ENCODE data around the gene USH1C.

Gene USH1C

DNA sequence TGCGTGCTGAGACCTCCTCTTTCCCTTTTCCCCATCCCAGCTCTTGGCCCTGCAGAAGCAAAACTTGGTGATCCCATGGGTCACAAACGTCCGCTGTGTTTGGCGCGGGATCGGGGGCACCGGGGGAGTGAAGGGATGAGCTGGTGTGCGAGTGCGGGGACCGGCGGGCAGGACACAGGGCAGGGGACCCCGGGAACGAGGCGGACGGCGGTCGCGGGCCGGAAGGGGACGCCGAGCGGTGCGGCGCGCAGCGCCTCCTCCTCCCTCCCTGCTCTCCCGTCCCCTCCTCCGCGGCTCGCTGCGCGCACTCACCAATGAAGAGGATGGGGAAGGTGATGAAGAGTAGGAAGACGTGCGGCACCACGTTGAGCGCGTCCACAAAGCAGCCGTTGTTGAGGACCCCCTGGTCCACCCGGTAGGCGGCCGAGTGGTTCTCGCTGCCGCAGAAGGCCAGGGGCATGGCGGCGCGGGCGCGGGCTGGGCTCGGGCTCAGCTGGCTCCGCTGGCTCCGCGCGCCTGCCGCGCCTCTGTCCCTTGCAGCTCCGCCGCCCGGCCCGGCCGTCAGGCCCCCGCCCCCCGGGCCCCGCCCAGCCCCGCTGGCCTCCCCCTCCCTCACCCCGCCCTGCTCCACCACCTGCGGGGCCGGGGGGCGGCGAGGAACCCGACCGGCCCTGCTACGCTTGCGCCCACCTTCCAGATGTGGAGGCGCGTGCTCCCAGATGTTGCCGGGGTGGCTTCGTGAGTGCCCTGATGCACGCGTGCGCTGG, 67.7 kb downstream of the USH1C start, which contains the start of gene ABCC8:
Gene ABCC8, minus strand, starts transcription at position 529 of the 767 bp plus-strand sequence. Its CDS starts 69 bp downstream, at position 460.
- Histone ChIP-seq H3K36me3 (ENCODE audit: insufficient read depth, low read length) (no peaks in the 10 kb centered on the region), H3K27ac (ENCODE audit: low read depth, low read length) (no peak within 1 kb of the TSS), H3K27me3 (ENCODE audit: control insufficient read depth in 1 of 2, insufficient read depth in 2 of 2, low read length in 2 of 2) (peaks cover 21 to 32% of the 10 kb centered on the region in 2 donors), H3K9me3 (ENCODE audit: low read length) (no peaks in the 10 kb centered on the region), H3K9ac (ENCODE audit: low read length) (no peak within 1 kb of the TSS), H3K4me3 (ENCODE audit: low read depth in 1 of 2, low read length in 2 of 2) (no peak within 1 kb of the TSS), H3K4me1 (ENCODE audit: insufficient read depth, low read length) (no peaks in the 10 kb centered on the region)

DNA sequence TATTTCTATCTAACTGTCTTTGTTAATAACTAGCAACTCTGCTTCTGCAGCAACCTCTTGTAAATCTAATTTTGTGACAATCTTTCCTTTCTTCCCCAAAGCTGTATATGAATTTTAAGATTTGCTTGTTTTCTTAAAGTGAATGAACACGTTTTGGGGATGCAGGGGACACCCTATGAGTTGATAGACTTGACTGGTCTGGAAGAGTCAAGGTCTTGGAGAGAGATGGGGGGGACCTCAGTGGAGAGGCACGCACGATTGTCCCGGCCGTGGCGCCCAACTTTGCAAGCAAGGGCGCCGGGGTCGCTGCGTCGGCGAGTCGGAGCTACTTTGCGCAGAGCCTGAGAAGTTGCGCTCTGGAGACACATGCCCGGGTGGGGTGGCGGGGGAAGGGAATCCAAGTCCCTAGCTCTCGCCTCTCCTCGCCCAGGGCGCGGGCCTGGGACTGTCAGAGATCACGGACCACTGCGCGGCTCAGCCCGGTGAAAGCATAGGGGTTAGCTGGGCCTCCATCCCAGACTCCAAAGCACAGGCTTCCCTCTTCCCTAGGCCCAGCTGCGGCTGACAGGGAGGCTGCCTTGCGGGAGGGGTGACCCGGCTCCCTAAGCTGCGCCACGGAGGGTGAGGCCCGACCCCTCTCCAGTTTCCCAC, 68.4 kb downstream of the USH1C start:
- H3K27me3 ChIP-seq (ENCODE audit: control insufficient read depth in 1 of 2, insufficient read depth in 2 of 2, low read length in 2 of 2): peaks cover 21 to 32% of the 10 kb centered on the region in 2 donors
- H3K36me3 ChIP-seq (ENCODE audit: insufficient read depth, low read length): no peaks in the 10 kb centered on the region
- no peak overlapping the region for H3K9ac ChIP-seq (ENCODE audit: low read length)
- H3K27ac ChIP-seq (ENCODE audit: low read depth, low read length): no peak overlapping the region
- H3K9me3 ChIP-seq (ENCODE audit: low read length): no peaks in the 10 kb centered on the region
- no peak overlapping the region for H3K4me3 ChIP-seq (ENCODE audit: low read depth in 1 of 2, low read length in 2 of 2)
- no peaks in the 10 kb centered on the region for H3K4me1 ChIP-seq (ENCODE audit: insufficient read depth, low read length)

DNA sequence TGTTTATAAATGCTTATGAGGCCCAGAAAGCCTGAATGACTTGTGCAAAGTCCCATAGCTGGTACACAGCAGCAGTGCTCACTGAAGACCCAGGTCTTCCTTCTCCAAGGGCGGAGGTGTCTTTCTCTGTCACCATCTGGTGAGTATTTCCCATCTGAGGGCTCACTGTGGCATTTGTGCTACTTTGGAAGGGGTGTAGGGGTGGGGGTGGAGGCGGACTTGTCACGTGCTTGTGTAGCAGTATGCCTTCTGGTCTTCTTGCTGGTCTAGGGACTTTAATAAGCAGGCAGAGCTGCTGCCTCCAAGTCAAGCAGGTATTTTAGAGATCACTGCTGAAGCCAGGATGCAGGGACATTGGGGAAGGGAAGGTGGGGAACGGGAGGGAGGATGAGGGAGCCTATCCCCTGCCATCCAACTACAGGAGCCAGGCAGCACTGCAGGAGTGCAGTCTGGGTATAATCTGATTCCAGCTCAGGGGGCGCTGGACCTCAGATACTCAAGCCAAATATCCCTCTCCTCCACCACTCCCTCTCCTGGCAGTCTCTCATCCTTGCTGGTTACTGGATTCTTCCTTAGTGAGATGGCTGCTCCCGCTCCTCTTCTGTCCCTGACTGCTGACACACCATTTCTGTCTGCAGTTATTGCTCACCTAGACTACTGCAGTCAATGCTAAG, 71.0 kb downstream of the USH1C start:
- no peak overlapping the region for H3K4me3 ChIP-seq (ENCODE audit: low read depth in 1 of 2, low read length in 2 of 2)
- H3K27me3 ChIP-seq (ENCODE audit: control insufficient read depth in 1 of 2, insufficient read depth in 2 of 2, low read length in 2 of 2): peaks cover 17 to 31% of the 10 kb centered on the region in 2 donors
- no peaks in the 10 kb centered on the region for H3K36me3 ChIP-seq (ENCODE audit: insufficient read depth, low read length)
- H3K4me1 ChIP-seq (ENCODE audit: insufficient read depth, low read length): no peaks in the 10 kb centered on the region
- H3K9ac ChIP-seq (ENCODE audit: low read length): no peak overlapping the region
- H3K27ac ChIP-seq (ENCODE audit: low read depth, low read length): no peak overlapping the region
- no peaks in the 10 kb centered on the region for H3K9me3 ChIP-seq (ENCODE audit: low read length)

DNA sequence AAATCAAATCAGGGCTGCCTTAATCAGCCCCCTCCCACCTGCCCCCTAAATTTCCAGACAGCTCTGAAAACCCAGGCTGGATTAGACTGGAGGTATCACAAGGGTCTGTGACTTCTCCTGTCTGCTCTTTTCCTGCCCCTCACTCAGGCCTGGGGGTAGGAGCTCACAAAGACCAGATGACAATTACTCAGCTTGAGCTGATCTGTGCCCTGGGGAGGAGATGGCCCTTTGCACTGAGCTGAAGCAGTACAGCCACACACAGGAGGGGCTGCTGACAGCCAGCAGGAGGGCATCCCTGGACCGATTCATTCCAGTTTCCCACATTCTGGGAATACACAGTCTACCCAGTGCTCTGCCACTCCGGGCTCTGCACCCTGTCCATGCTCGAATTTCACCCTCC, 71.7 kb downstream of the USH1C start:
- Histone ChIP-seq H3K27me3 (ENCODE audit: control insufficient read depth in 1 of 2, insufficient read depth in 2 of 2, low read length in 2 of 2) (peaks cover 11 to 23% of the 10 kb centered on the region in 2 donors), H3K4me1 (ENCODE audit: insufficient read depth, low read length) (no peaks in the 10 kb centered on the region), H3K4me3 (ENCODE audit: low read depth in 1 of 2, low read length in 2 of 2) (no peak overlapping the region), H3K9ac (ENCODE audit: low read length) (no peak overlapping the region), H3K9me3 (ENCODE audit: low read length) (no peaks in the 10 kb centered on the region), H3K27ac (ENCODE audit: low read depth, low read length) (no peak overlapping the region), H3K36me3 (ENCODE audit: insufficient read depth, low read length) (no peaks in the 10 kb centered on the region)

DNA sequence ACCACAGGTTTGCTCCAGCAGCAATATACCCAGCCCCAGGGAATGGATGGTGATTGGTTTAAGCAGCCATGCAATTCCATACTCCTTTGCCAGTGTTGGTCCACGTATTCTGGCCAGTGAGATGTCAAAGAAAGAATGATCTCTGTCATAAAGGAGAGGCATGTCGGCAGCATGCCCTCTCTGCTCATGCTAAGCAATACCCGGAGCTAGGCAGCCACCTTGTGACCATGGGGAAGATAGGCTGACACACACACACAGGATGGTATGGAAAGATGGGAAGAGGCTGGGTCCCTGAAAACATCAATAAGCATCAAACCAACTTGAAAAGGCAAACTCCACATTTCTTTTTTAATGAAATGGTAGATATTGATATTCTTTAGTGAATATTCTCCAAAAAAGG, 72.7 kb downstream of the USH1C start:
- Histone ChIP-seq H3K4me3 (ENCODE audit: low read depth in 1 of 2, low read length in 2 of 2) (no peak overlapping the region), H3K9me3 (ENCODE audit: low read length) (no peaks in the 10 kb centered on the region), H3K9ac (ENCODE audit: low read length) (no peak overlapping the region), H3K4me1 (ENCODE audit: insufficient read depth, low read length) (no peaks in the 10 kb centered on the region), H3K27ac (ENCODE audit: low read depth, low read length) (no peak overlapping the region), H3K27me3 (ENCODE audit: control insufficient read depth in 1 of 2, insufficient read depth in 2 of 2, low read length in 2 of 2) (peaks cover 11 to 20% of the 10 kb centered on the region in 2 donors), H3K36me3 (ENCODE audit: insufficient read depth, low read length) (no peaks in the 10 kb centered on the region)

DNA sequence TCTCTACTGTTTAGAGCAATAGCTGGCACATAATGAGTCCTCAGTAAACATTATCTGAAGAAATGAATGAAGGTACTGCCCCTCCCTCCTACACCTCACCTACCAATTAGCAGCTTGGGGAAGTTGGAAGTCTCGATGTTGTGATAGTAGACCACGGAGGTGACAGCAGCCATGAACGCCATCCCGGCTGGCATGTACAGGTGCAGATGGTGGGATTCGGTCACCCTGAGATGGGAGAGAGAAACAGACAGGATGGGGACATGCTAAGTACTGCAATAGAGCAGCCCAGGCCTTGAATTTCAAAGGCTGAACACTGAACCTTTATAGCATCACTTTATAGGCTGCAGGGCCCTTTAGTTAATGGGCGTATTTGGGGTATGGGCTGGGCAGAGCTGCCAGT, 74.2 kb downstream of the USH1C start:
- Histone ChIP-seq H3K4me3 (ENCODE audit: low read depth in 1 of 2, low read length in 2 of 2) (no peak overlapping the region), H3K4me1 (ENCODE audit: insufficient read depth, low read length) (no peaks in the 10 kb centered on the region), H3K9ac (ENCODE audit: low read length) (no peak overlapping the region), H3K27ac (ENCODE audit: low read depth, low read length) (no peak overlapping the region), H3K9me3 (ENCODE audit: low read length) (no peaks in the 10 kb centered on the region), H3K36me3 (ENCODE audit: insufficient read depth, low read length) (no peaks in the 10 kb centered on the region), H3K27me3 (ENCODE audit: control insufficient read depth in 1 of 2, insufficient read depth in 2 of 2, low read length in 2 of 2) (peaks cover 5 to 7% of the 10 kb centered on the region in 2 donors)

DNA sequence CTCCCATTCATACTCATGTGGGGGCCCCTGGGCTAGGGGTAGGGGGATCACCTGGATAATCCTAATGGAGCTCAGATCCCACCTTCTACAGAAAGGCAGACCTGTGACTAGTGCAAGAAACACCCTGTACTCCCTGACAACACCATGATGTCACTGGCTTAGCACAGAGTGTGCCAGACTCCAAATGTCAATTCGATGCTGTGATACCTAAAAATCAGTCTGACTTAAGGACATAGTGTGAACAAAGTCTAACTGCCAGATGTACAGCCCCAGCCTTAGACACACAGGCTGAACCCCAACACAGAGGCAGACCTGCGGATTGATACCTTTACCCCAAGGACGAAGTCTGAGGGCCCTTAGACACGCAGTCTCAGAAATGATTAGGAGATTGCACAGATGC, 76.1 kb downstream of the USH1C start:
- no peak overlapping the region for H3K27ac ChIP-seq (ENCODE audit: low read depth, low read length)
- H3K4me3 ChIP-seq (ENCODE audit: low read depth in 1 of 2, low read length in 2 of 2): no peak overlapping the region
- no peak overlapping the region for H3K9ac ChIP-seq (ENCODE audit: low read length)

DNA sequence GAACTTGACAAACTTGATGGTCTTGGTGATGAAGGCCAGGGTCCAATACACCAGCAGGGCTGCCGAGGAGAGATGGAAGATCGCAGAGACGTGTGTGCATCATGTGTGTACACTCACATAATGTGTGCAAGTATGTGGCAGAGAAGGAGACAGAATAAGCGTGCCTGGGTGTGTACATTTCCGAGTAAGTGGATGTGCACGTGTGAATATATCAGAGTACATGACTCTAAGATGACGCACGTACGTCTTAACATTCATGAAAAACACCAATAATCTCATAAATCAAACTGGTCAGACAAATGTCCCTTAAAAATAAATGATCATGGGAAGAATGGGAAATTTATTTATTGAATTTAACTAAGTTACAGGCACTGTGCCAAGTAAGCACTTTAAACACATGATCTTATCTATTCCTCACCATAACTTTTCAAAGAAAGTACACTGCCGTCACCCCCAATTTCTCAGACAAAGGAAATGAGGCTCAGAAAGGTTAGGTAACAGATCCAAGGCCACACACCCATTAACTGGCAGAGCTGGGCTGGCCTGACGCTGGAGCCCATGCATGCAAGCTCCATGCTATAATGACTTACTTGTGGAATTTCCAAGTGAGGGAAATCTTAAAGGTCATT, 80.6 kb downstream of the USH1C start:
- Histone ChIP-seq H3K36me3 (ENCODE audit: insufficient read depth, low read length) (no peaks in the 10 kb centered on the region), H3K27ac (ENCODE audit: low read depth, low read length) (no peak overlapping the region), H3K27me3 (ENCODE audit: control insufficient read depth in 1 of 2, insufficient read depth in 2 of 2, low read length in 2 of 2) (no peaks in the 10 kb centered on the region), H3K9me3 (ENCODE audit: low read length) (no peaks in the 10 kb centered on the region), H3K4me3 (ENCODE audit: low read depth in 1 of 2, low read length in 2 of 2) (no peak overlapping the region), H3K4me1 (ENCODE audit: insufficient read depth, low read length) (no peaks in the 10 kb centered on the region), H3K9ac (ENCODE audit: low read length) (no peak overlapping the region)

More for the DNA sequence above, 76.1 kb downstream of the USH1C start:
- H3K27me3 ChIP-seq (ENCODE audit: control insufficient read depth in 1 of 2, insufficient read depth in 2 of 2, low read length in 2 of 2): peaks cover 0 to 2% of the 10 kb centered on the region in 2 donors
- H3K4me1 ChIP-seq (ENCODE audit: insufficient read depth, low read length): no peaks in the 10 kb centered on the region
- no peaks in the 10 kb centered on the region for H3K36me3 ChIP-seq (ENCODE audit: insufficient read depth, low read length)
- no peaks in the 10 kb centered on the region for H3K9me3 ChIP-seq (ENCODE audit: low read length)

DNA sequence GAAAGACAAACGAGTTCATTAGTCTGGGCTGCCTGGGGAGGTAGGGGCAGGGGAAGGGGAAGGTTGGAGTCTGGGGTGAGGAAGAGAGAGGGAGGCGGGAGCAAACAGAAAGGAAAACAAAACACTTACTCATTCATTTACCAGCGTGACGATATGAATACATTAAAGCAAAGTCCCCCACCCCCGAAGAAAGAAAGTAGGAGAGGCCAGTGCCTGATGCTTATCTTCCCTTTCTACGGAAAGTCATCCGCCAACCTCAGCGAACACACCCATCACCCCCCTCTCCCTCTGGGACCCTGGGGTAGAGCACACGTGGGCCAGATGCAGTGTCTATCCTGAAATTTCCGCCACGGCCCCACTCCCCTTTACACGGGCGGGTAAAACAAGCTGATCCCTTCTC, 81.3 kb downstream of the USH1C start:
- Histone ChIP-seq H3K36me3 (ENCODE audit: insufficient read depth, low read length) (no peaks in the 10 kb centered on the region), H3K4me3 (ENCODE audit: low read depth in 1 of 2, low read length in 2 of 2) (no peak overlapping the region), H3K9me3 (ENCODE audit: low read length) (no peaks in the 10 kb centered on the region), H3K4me1 (ENCODE audit: insufficient read depth, low read length) (no peaks in the 10 kb centered on the region), H3K27ac (ENCODE audit: low read depth, low read length) (no peak overlapping the region), H3K9ac (ENCODE audit: low read length) (no peak overlapping the region), H3K27me3 (ENCODE audit: control insufficient read depth in 1 of 2, insufficient read depth in 2 of 2, low read length in 2 of 2) (no peaks in the 10 kb centered on the region)

DNA sequence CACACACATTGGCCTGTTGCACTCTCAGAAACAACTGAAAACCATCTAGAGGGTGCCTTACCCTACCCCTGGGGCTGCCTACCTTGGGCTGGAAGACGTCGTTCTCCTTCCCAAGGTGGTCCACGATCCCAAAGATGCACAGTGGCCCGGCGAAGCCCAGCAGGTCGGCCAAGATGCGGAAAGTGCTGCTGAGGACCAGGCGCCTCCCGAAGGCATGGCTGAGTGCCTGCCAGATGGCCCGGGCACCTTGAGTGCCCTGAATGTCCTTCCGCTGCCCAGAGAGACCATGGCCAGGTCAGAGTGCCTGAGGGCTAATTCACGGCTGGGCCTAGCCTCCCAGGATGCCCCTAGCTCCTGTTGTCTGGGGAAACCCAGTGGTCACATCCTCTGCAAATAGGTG, 83.8 kb downstream of the USH1C start:
- no peaks in the 10 kb centered on the region for H3K36me3 ChIP-seq (ENCODE audit: insufficient read depth, low read length)
- H3K27ac ChIP-seq (ENCODE audit: low read depth, low read length): no peak overlapping the region
- no peaks in the 10 kb centered on the region for H3K4me1 ChIP-seq (ENCODE audit: insufficient read depth, low read length)
- H3K4me3 ChIP-seq (ENCODE audit: low read depth in 1 of 2, low read length in 2 of 2): no peak overlapping the region
- H3K27me3 ChIP-seq (ENCODE audit: control insufficient read depth in 1 of 2, insufficient read depth in 2 of 2, low read length in 2 of 2): no peaks in the 10 kb centered on the region
- H3K9me3 ChIP-seq (ENCODE audit: low read length): no peaks in the 10 kb centered on the region
- H3K9ac ChIP-seq (ENCODE audit: low read length): no peak overlapping the region

DNA sequence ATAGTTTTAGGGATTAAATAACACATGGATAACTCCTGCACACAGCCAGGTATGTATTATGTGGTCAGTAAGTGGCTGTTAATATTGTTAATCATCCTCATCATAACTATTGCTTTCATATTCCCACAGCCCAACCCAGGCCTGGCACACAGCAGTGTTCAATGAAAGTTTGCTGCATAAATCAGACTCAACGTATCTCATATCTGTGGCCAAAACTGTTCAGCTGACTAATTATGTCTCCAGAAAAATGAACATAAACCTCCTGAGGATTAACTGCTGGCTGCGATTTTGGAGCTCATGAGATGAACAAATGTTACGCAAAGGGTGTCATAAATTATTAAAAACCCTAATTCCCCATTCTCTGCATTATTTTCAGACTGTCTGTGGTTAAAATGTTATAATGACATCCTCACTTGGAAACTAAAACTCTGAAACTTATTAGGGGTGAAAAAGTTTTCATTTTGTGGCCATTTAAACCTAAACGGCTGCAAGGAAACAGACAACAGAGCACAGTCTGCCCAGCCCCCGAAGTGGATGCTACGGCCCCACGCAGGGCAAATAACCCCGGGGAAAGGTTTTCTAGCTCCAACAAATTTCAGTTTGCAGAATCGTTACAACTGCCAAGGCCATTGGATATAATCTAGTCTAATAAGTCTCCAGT, 84.8 kb downstream of the USH1C start:
- Histone ChIP-seq H3K9me3 (ENCODE audit: low read length) (no peaks in the 10 kb centered on the region), H3K9ac (ENCODE audit: low read length) (no peak overlapping the region), H3K36me3 (ENCODE audit: insufficient read depth, low read length) (no peaks in the 10 kb centered on the region), H3K27ac (ENCODE audit: low read depth, low read length) (no peak overlapping the region), H3K4me3 (ENCODE audit: low read depth in 1 of 2, low read length in 2 of 2) (no peak overlapping the region), H3K27me3 (ENCODE audit: control insufficient read depth in 1 of 2, insufficient read depth in 2 of 2, low read length in 2 of 2) (no peaks in the 10 kb centered on the region), H3K4me1 (ENCODE audit: insufficient read depth, low read length) (no peaks in the 10 kb centered on the region)

Measured in muscle layer of colon (tissue), 2 donors.